22Rv1 (cell line): ENCODE measurements around the gene WNT2.

ENCODE experiments used
- ZFX ChIP-seq: fragments of 450-650 bp; IDR thresholded peaks from 2 replicates; pipeline ENCODE4 v1.6.1; 2017; ENCODE audit warnings: antibody characterized with exemption, borderline replicate concordance
- TF ChIP-seq, protein P1 (sequence below): fragments of 450-650 bp; IDR thresholded peaks from 2 replicates; pipeline ENCODE4 v1.5.1; 2017; ENCODE audit warnings: mild to moderate bottlenecking

DNA sequence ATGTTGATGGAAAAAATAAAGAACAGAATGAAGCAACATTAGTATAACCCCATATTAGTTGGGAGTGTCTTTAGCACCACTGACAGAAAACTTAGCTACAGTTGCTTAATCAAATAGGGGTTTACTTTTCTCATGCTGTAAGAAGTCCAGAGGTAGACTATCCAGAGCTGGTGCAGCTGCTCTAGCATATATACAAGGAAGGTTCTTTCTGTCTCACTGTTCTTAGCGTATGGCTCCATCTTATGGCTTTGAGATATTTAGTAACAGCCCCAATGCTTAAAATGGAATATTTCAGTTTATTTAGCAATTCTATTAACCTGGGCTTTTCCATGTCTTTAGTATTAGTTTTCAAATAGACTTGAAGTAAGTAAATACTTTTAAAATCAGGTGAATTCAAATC, 15.2 kb upstream of the WNT2 start:
- TF ChIP-seq, protein P1, sequence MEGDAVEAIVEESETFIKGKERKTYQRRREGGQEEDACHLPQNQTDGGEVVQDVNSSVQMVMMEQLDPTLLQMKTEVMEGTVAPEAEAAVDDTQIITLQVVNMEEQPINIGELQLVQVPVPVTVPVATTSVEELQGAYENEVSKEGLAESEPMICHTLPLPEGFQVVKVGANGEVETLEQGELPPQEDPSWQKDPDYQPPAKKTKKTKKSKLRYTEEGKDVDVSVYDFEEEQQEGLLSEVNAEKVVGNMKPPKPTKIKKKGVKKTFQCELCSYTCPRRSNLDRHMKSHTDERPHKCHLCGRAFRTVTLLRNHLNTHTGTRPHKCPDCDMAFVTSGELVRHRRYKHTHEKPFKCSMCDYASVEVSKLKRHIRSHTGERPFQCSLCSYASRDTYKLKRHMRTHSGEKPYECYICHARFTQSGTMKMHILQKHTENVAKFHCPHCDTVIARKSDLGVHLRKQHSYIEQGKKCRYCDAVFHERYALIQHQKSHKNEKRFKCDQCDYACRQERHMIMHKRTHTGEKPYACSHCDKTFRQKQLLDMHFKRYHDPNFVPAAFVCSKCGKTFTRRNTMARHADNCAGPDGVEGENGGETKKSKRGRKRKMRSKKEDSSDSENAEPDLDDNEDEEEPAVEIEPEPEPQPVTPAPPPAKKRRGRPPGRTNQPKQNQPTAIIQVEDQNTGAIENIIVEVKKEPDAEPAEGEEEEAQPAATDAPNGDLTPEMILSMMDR: no peak
- no peak for TF ChIP-seq ZFX
